ENCODE measurements around the gene FBN1.

The FBN1 gene

GRCh38 chr15:48592933-48593332, 52.6 kb downstream of the FBN1 start:
- no peaks in the 10 kb centered on the region for H3K36me3 ChIP-seq (ENCODE audit: control insufficient read depth, low read depth, low read length)

GRCh38 chr15:48592221-48592731, 53.2 kb downstream of the FBN1 start:
- Histone ChIP-seq H3K9ac (ENCODE audit: low read length) (no peak overlapping the region), H3K36me3 (ENCODE audit: control insufficient read depth, low read depth, low read length) (no peaks in the 10 kb centered on the region), H3K9me3 (ENCODE audit: control insufficient read depth, low read depth, low read length) (no peaks in the 10 kb centered on the region), H3K27me3 (ENCODE audit: control insufficient read depth, insufficient read depth, low read length) (no peaks in the 10 kb centered on the region), H3K4me1 (ENCODE audit: control insufficient read depth, low read depth, low read length) (no peaks in the 10 kb centered on the region), H3K27ac (ENCODE audit: low read length) (no peak overlapping the region), H3K4me3 (ENCODE audit: low read length) (no peak overlapping the region)

More at GRCh38 chr15:48592933-48593332, 52.6 kb downstream of the FBN1 start:
- no peaks in the 10 kb centered on the region for H3K27me3 ChIP-seq (ENCODE audit: control insufficient read depth, insufficient read depth, low read length)
- no peak overlapping the region for H3K4me3 ChIP-seq (ENCODE audit: low read length)
- no peak overlapping the region for H3K9ac ChIP-seq (ENCODE audit: low read length)
- no peaks in the 10 kb centered on the region for H3K9me3 ChIP-seq (ENCODE audit: control insufficient read depth, low read depth, low read length)
- H3K27ac ChIP-seq (ENCODE audit: low read length): no peak overlapping the region
- no peaks in the 10 kb centered on the region for H3K4me1 ChIP-seq (ENCODE audit: control insufficient read depth, low read depth, low read length)

GRCh38 chr15:48590723-48591122, 54.8 kb downstream of the FBN1 start:
- no peaks in the 10 kb centered on the region for H3K27me3 ChIP-seq (ENCODE audit: control insufficient read depth, insufficient read depth, low read length)
- H3K4me1 ChIP-seq (ENCODE audit: control insufficient read depth, low read depth, low read length): no peaks in the 10 kb centered on the region
- no peak overlapping the region for H3K9ac ChIP-seq (ENCODE audit: low read length)
- H3K27ac ChIP-seq (ENCODE audit: low read length): no peak overlapping the region
- no peaks in the 10 kb centered on the region for H3K9me3 ChIP-seq (ENCODE audit: control insufficient read depth, low read depth, low read length)
- H3K4me3 ChIP-seq (ENCODE audit: low read length): no peak overlapping the region
- no peaks in the 10 kb centered on the region for H3K36me3 ChIP-seq (ENCODE audit: control insufficient read depth, low read depth, low read length)

GRCh38 chr15:48584812-48585563, 60.5 kb downstream of the FBN1 start:
- Histone ChIP-seq H3K27me3 (ENCODE audit: control insufficient read depth, insufficient read depth, low read length) (no peaks in the 10 kb centered on the region), H3K4me3 (ENCODE audit: low read length) (no peak overlapping the region), H3K27ac (ENCODE audit: low read length) (no peak overlapping the region), H3K9me3 (ENCODE audit: control insufficient read depth, low read depth, low read length) (no peaks in the 10 kb centered on the region), H3K4me1 (ENCODE audit: control insufficient read depth, low read depth, low read length) (no peaks in the 10 kb centered on the region), H3K36me3 (ENCODE audit: control insufficient read depth, low read depth, low read length) (no peaks in the 10 kb centered on the region), H3K9ac (ENCODE audit: low read length) (no peak overlapping the region)

GRCh38 chr15:48584090-48584811, 61.3 kb downstream of the FBN1 start:
- H3K4me3 ChIP-seq (ENCODE audit: low read length): no peak overlapping the region
- H3K27ac ChIP-seq (ENCODE audit: low read length): no peak overlapping the region
- no peak overlapping the region for H3K9ac ChIP-seq (ENCODE audit: low read length)
- H3K4me1 ChIP-seq (ENCODE audit: control insufficient read depth, low read depth, low read length): no peaks in the 10 kb centered on the region
- H3K27me3 ChIP-seq (ENCODE audit: control insufficient read depth, insufficient read depth, low read length): no peaks in the 10 kb centered on the region
- no peaks in the 10 kb centered on the region for H3K36me3 ChIP-seq (ENCODE audit: control insufficient read depth, low read depth, low read length)
- H3K9me3 ChIP-seq (ENCODE audit: control insufficient read depth, low read depth, low read length): no peaks in the 10 kb centered on the region

GRCh38 chr15:48582452-48583247, 62.9 kb downstream of the FBN1 start:
- no peaks in the 10 kb centered on the region for H3K36me3 ChIP-seq (ENCODE audit: control insufficient read depth, low read depth, low read length)
- H3K4me3 ChIP-seq (ENCODE audit: low read length): no peak overlapping the region
- H3K9me3 ChIP-seq (ENCODE audit: control insufficient read depth, low read depth, low read length): no peaks in the 10 kb centered on the region
- H3K9ac ChIP-seq (ENCODE audit: low read length): no peak overlapping the region
- no peaks in the 10 kb centered on the region for H3K27me3 ChIP-seq (ENCODE audit: control insufficient read depth, insufficient read depth, low read length)
- no peak overlapping the region for H3K27ac ChIP-seq (ENCODE audit: low read length)
- H3K4me1 ChIP-seq (ENCODE audit: control insufficient read depth, low read depth, low read length): no peaks in the 10 kb centered on the region

- H3K27ac ChIP-seq (ENCODE audit: low read length): no peak overlapping the region
- no peaks in the 10 kb centered on the region for H3K9me3 ChIP-seq (ENCODE audit: control insufficient read depth, low read depth, low read length)
- H3K4me1 ChIP-seq (ENCODE audit: control insufficient read depth, low read depth, low read length): no peaks in the 10 kb centered on the region
- no peaks in the 10 kb centered on the region for H3K27me3 ChIP-seq (ENCODE audit: control insufficient read depth, insufficient read depth, low read length)
- H3K9ac ChIP-seq (ENCODE audit: low read length): no peak overlapping the region
- H3K4me3 ChIP-seq (ENCODE audit: low read length): no peak overlapping the region
- H3K36me3 ChIP-seq (ENCODE audit: control insufficient read depth, low read depth, low read length): no peaks in the 10 kb centered on the region
Observed at GRCh38 chr15:48581219-48581618, 64.3 kb downstream of the FBN1 start.

- Histone ChIP-seq H3K36me3 (ENCODE audit: control insufficient read depth, low read depth, low read length) (no peaks in the 10 kb centered on the region), H3K9ac (ENCODE audit: low read length) (no peak overlapping the region), H3K9me3 (ENCODE audit: control insufficient read depth, low read depth, low read length) (no peaks in the 10 kb centered on the region), H3K27me3 (ENCODE audit: control insufficient read depth, insufficient read depth, low read length) (no peaks in the 10 kb centered on the region), H3K4me1 (ENCODE audit: control insufficient read depth, low read depth, low read length) (no peaks in the 10 kb centered on the region), H3K4me3 (ENCODE audit: low read length) (no peak overlapping the region), H3K27ac (ENCODE audit: low read length) (no peak overlapping the region)
Observed at GRCh38 chr15:48580736-48581135, 64.8 kb downstream of the FBN1 start.

- Histone ChIP-seq H3K4me3 (ENCODE audit: low read length) (no peak overlapping the region), H3K9me3 (ENCODE audit: control insufficient read depth, low read depth, low read length) (no peaks in the 10 kb centered on the region), H3K27me3 (ENCODE audit: control insufficient read depth, insufficient read depth, low read length) (no peaks in the 10 kb centered on the region), H3K36me3 (ENCODE audit: control insufficient read depth, low read depth, low read length) (no peaks in the 10 kb centered on the region), H3K9ac (ENCODE audit: low read length) (no peak overlapping the region), H3K4me1 (ENCODE audit: control insufficient read depth, low read depth, low read length) (no peaks in the 10 kb centered on the region), H3K27ac (ENCODE audit: low read length) (no peak overlapping the region)
Observed at GRCh38 chr15:48579945-48580671, 65.4 kb downstream of the FBN1 start.

GRCh38 chr15:48578965-48579364, 66.5 kb downstream of the FBN1 start:
- H3K27ac ChIP-seq (ENCODE audit: low read length): no peak overlapping the region
- H3K9ac ChIP-seq (ENCODE audit: low read length): no peak overlapping the region
- H3K4me3 ChIP-seq (ENCODE audit: low read length): no peak overlapping the region

GRCh38 chr15:48577469-48577868, 68.0 kb downstream of the FBN1 start:
- no peak overlapping the region for H3K4me3 ChIP-seq (ENCODE audit: low read length)
- no peak overlapping the region for H3K27ac ChIP-seq (ENCODE audit: low read length)
- no peaks in the 10 kb centered on the region for H3K36me3 ChIP-seq (ENCODE audit: control insufficient read depth, low read depth, low read length)
- H3K4me1 ChIP-seq (ENCODE audit: control insufficient read depth, low read depth, low read length): peaks cover 4% of the 10 kb centered on the region
- no peak overlapping the region for H3K9ac ChIP-seq (ENCODE audit: low read length)
- H3K9me3 ChIP-seq (ENCODE audit: control insufficient read depth, low read depth, low read length): no peaks in the 10 kb centered on the region
- H3K27me3 ChIP-seq (ENCODE audit: control insufficient read depth, insufficient read depth, low read length): no peaks in the 10 kb centered on the region

More at GRCh38 chr15:48578965-48579364, 66.5 kb downstream of the FBN1 start:
- Histone ChIP-seq H3K27me3 (ENCODE audit: control insufficient read depth, insufficient read depth, low read length) (no peaks in the 10 kb centered on the region), H3K4me1 (ENCODE audit: control insufficient read depth, low read depth, low read length) (no peaks in the 10 kb centered on the region), H3K36me3 (ENCODE audit: control insufficient read depth, low read depth, low read length) (no peaks in the 10 kb centered on the region), H3K9me3 (ENCODE audit: control insufficient read depth, low read depth, low read length) (no peaks in the 10 kb centered on the region)
